Stimulated activated CD8-positive, alpha-beta memory T cell treated with anti-CD3 and anti-CD28 coated beads, Interleukin-7, amount 100 ng/mL, for 1 hour (primary cell): Measurements from ENCODE around the gene GLIS1.
"Not testable (repeated sequence)": the region's sequence is repeated elsewhere in the genome, so short reads cannot be mapped to it uniquely, and the experiment has no call there.

Experiments used
- DNase-seq, 2 donors: peaks; one replicate each; pipeline ENCODE4 v3.0.0-alpha.2; 2020; ENCODE audit warnings: low read depth in 2 of 2

Gene GLIS1

GRCh38 chr1:53654216-53655210 lies 84.5 kb downstream of the GLIS1 start:
- no peak for DNase-seq

DNA sequence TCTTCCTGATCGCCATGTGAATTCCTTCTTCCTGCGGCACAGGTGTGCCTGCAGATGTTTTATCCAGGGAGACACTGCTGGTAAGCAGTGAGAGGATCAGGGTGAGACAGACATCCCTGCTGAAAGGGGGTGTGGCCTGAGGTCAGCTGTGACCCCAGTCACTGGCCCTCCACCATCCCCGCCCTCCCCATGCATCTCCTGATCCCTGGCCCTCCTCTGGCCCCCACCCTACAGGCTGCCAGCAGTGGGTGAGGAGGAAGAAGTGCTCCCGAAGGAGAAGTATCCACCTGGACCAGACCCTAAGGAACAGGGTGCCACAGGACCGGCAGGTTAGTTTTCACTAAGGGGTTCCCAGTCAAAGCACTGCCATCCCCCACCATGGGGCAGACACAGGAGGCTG lies 85.3 kb downstream of the GLIS1 start:
- no peak for DNase-seq

DNA sequence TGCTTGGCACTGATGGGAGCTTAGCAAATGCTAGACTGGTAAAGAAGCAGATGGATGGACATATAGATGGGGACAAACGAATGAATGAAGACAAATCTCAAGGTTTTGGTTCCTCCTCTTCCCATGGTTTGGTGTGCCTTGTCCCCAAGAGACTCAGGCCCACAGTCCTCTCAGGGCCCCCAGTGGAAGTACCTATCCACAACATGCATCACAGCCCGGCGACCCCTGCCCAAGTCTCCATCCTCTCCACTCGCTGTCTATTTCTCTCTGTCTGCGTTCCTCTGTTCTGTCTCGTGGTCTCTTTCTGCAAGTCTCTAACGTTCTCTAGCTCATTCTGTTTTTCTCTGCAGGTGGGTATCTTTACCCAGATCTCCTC lies 85.8 kb downstream of the GLIS1 start:
- no peak for DNase-seq

DNA sequence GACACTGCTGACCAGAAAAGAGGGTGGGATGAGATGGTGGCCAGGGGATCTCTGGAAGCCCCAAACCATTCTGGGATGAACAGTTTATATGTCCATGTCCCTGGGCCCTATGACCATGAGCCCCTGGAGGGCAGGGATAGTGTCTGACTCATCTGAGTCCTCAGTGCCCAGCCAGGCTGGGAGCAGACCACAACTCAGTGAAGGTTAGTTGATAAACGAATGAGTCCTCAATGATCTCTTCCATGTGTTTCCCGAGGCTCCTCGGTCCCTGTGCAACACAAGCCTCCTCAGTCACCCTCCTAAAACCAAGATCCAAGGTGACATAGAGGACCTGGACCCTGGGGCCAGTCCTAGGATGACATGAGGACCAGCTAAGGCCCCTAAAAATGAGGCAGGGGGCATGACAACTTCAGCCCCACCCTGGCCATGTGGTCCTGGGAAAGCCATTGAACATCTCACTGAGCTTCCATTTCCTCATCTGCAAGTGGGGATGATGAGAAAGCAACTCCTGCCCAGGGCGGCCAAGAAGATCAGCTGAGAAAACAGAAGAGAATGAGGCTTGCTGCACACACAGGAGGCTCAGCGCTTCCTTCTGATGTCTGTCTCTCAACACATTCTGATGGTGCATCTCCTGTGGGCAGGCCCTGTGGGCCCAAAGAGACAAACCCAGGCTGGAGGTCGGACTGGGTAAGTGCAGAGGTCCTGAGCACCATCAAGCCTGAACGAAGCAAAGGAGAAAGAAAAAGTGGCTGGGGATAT lies 86.3 kb downstream of the GLIS1 start:
- no peak for DNase-seq

GRCh38 chr1:53651356-53651755 lies 87.6 kb downstream of the GLIS1 start:
- no peak for DNase-seq

GRCh38 chr1:53648516-53648915 lies 90.4 kb downstream of the GLIS1 start:
- no peak for DNase-seq

- DNase-seq, result not testable (repeated sequence)
These were observed 91.0 kb downstream of the GLIS1 start for GRCh38 chr1:53647915-53648314.

DNA sequence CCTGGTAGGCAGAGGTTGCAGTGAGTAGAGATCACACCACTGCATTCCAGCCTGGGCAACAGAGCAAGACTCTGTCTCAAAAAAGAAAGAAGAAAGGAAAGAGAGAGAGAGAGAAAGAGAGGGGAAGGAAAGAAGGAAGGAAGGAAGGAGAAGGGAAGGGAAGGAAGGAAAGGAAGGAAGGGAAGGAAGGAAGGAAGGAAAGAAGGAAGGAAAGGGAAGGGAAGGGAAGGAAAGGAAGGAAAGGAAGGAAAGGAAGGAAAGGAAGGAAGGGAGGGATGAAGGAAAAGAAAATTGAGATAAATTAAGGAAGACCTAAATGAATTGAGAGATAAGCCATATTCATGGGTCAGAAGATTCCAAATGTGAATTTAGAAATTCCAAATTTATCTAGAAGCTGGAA lies 92.2 kb downstream of the GLIS1 start:
- no peak for DNase-seq

DNA sequence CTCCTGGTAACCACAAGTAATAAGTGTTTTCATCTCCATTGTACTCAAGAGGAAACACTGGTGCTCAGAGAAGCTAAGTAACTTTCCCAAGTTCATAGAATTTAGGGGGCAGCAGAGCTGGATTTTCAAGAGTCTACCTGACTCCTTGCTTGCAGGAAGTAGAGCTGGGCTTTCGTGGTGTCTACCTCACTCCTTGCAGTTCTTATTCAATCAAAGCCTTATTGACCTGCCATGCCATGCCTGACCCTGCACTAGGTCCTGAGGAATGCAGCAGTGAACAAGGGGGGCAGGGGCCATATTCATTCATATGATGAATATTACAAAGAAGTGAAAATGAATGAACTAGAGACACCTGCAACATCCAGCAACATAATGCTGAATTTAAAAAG lies 93.3 kb downstream of the GLIS1 start:
- DNase-seq, result no peak

- DNase-seq, result no peak
These were observed 93.9 kb downstream of the GLIS1 start for GRCh38 chr1:53644909-53645689.

GRCh38 chr1:53644496-53644895 lies 94.5 kb downstream of the GLIS1 start:
- no peak for DNase-seq

- DNase-seq, result no peak
These were observed 95.0 kb downstream of the GLIS1 start for GRCh38 chr1:53643881-53644390.

DNA sequence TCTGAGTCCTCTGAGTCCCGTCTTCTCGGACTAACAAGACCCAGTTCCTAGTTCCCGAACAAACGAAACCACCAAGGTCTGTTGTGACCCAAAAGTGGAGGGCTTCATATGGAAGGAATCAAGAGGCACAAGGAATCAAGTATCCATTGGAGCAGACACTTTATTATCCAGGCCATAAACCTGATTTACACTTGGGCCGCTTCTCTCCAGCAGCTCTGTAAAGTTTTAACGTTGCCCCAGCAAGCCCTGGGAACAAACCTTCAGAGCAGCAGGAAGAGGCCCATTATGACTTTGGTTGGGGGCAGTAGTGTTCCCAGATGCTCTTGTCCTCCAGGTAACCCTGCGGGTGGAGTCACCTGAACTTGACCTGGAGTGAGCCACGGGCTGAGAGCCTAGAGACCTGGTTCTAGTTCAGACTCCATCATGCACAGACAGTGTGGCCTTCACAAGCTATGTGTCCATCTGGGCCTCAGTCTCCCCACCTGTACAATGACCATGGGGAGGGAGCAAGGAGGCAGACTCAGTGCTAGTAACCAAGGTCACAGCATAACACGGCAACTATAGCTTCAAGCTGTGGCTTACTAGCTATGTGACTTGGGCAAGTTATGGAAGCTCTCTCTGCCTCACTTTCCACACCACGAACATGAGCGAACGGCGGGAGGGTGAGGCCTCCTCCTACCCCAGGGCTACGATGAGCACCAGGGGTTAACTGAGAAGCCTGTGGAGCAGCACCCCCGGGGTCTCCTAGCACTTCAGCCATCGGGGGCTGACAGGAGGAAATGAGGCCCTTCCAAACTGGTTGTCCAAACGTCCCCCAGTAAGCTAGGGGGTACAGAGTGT lies 95.7 kb downstream of the GLIS1 start:
- no peak for DNase-seq

DNA sequence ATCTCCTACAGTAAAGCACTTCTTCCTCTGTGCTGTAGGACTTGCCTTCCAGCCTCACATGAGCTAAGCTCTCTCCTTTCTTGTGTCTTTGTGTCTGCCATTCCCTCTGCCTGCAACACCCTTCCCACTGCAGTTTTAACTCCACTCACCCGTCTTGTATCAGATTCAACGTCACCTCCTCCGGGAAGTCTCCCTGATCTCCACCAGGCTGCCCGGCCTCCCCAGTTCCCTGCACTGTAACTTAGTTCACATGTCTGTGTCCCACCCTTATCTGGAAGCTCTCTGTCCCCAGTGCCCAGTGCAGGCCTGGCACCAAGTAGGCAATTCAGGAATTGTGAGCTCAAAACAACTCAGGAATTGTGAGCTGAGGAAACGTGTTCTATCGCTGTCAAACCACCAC lies 96.4 kb downstream of the GLIS1 start:
- DNase-seq, result no peak

DNA sequence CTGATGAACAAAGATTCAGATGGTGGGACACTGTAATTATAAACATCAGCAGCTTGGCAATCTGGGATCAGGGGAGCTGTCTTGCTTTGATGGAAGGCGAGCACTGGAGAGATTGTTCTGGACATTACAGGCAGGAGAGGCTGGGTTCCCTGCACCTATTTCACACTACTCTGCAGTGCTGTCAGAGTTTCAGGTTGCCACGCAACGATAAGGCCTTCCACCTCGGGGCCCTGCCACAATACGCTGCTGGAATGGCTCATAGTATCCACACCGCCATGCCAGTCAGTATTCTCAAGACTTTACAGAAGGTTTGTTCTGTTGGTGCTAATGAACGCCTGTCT lies 96.8 kb downstream of the GLIS1 start:
- no peak for DNase-seq

DNA sequence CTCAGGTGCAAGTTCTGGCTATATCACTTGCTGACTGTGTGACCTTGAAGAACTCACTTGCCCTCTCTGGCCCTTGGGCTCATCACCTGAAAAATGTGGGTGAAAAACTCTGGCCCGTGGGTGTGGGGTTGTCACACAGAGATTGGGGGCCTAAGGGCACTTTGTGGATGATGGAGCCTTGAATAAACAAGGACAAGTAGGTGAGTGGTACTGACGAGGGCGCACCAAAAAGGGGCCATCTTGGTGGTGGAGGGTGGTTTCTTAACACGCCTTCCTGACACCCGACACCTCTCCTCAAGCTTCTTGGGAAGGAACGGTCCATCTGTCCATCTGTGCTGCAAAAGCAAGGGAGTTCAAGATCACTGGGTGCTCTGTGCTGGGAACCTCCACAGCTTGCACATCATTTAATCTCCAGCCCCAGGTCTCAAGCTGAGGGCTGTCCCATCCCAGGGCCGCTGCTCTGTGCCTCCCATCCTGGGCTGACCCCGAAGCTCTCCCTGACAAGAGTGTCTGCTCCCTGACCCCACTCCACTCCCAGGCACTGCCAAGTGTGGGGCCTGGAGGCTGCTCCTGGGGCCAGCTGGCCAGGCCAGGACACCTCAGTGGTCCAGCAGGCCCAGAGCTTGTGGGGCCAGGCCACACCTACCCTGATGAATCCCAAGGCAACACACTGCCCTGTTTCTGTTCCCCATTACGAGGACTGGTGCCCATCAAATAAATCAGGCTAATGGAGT lies 97.3 kb downstream of the GLIS1 start:
- no peak for DNase-seq

DNA sequence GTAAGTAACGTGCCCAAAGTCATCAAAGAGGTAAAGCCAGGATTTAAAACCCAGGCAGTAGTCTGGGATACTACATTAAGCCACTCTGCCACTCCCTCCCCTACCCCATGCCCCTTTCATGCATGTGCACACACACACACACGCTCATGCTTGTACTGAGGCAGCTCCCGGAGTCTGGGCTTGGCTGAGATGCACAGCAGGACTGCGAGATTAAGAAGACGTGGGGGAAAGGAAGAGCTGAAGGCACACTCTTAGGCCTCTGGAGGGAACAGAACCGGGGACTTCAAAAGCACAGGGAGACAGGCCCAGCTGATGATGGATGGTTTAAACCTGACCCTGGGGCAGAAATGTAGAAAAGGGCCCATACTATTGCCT lies 98.3 kb downstream of the GLIS1 start:
- DNase-seq, result no peak

DNA sequence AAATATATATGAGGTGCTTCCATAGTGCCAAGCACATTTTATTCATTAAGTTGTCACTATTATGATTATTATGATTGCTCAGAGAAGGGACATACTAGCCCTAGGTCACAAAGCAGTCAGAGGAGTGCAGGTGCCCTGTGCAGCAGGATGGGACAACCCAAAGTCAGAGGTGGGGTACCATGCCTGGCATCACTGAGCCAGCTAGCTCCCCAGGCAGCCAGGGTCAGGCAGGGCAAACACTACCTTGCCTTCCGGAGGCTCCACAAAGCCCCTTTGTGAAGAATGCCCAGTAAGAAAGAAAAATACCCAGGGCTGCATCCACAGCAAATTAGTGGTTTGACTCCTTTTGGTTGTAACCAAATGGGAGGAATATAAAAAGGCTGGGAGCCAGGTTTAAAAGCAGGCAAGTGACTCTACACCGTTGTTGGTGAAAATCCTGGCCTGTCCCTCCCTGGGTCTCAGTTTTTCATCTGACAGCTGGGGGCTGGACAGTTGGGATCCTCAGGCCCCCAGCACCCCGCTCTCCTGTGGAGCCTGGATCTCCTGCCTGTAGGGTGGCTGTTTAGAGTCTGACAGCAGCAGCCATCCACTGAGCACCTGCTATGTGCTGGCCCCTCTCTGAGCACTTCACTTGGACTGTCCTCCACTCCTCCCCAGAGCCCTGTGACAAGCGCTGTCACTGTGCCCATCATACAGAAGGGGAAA lies 98.8 kb downstream of the GLIS1 start:
- DNase-seq, result no peak

DNA sequence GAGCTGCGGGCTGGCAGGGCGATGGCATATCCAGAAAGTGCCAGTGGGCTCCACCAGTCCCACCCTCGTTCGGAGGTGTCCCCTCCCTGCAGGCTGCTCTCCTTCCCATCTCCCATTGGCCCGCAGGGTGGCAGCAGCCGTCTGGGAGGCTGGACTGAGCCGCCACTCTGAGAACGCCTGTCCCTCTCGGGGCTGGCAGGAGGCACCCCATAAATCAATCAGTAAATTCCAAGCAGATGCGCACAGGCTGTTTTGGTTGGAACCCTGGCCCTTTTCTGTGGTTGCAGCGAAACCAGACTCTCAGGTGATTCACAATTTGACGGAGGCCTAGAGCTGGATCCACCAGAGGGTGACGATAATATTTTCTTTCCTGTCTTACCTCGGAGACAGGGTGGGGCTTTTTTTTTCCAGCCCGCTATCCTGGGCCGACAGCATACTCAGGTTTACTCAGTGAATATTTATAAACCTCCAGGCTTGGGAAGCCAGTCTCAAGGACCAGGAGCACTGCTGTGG lies 99.7 kb downstream of the GLIS1 start:
- no peak for DNase-seq
